Measurements from ENCODE around the gene LIMS4. TPM values are rescaled to one million over a fixed set of nuclear protein-coding genes. Genes with fewer than 3 reads are reported as not detected.
"Not testable (repeated sequence)": the region's sequence is repeated elsewhere in the genome, so short reads cannot be mapped to it uniquely, and the experiment has no call there.

The LIMS4 gene
- total and polyA plus RNA-seq, 2 of the 8 experiments (the other 6 are each of a cell fraction or from before 2014, with no cell fraction given): 0.44 TPM; not detected in 1

- H3K14ac ChIP-seq (ENCODE audit: insufficient read length); H3K79me1 ChIP-seq (ENCODE audit: low read depth, low read length); H2BK15ac ChIP-seq (ENCODE audit: low read length); H3K36me3 ChIP-seq (ENCODE audit: control insufficient read depth in 2 of 4, insufficient read depth in 4 of 4, low read length in 3 of 4); H3K4ac ChIP-seq (replicated peaks; ENCODE audit: insufficient read length, low read depth, low read length); H3K4me2 ChIP-seq (ENCODE audit: insufficient read depth in 1 of 2, low read depth in 2 of 2, low read length in 2 of 2); H4K8ac ChIP-seq (ENCODE audit: extremely low read depth, insufficient read depth, low read length); H3K4me1 ChIP-seq (replicated peaks in 1 of 4; ENCODE audit: control insufficient read depth in 3 of 4, insufficient read depth in 4 of 4, low read length in 3 of 4); H3K23me2 ChIP-seq (ENCODE audit: low read depth, low read length); H3K4me3 ChIP-seq (ENCODE audit: extremely low read depth in 1 of 4, insufficient read depth in 2 of 4, low read depth in 3 of 4, low read length in 4 of 4); POLR2A ChIA-PET (ENCODE audit: partially characterized antibody); H3K56ac ChIP-seq (replicated peaks; ENCODE audit: insufficient read length, low read depth, low read length); H2BK20ac ChIP-seq (ENCODE audit: low read length); H3K79me2 ChIP-seq (ENCODE audit: control insufficient read depth in 1 of 2, insufficient read depth in 2 of 2, low read length in 2 of 2); DNase-seq (ENCODE audit: low read depth in 1 of 2, low spot score in 2 of 2); H2AFZ ChIP-seq (ENCODE audit: low read length); H4K91ac ChIP-seq (replicated peaks; ENCODE audit: insufficient read length, low read length); H3K18ac ChIP-seq (ENCODE audit: extremely low read depth, low read length); H3K27me3 ChIP-seq (replicated peaks in 1 of 4; ENCODE audit: control insufficient read depth in 3 of 4, extremely low read depth in 1 of 4, insufficient read depth in 3 of 4, low read length in 3 of 4); FAIRE-seq; H4K20me1 ChIP-seq (replicated peaks in 1 of 2; ENCODE audit: control insufficient read depth in 1 of 2, insufficient read depth in 2 of 2, low read length in 2 of 2); H2BK12ac ChIP-seq (ENCODE audit: low read depth, low read length); H3K9ac ChIP-seq (replicated peaks in 1 of 4; ENCODE audit: extremely low read depth in 1 of 4, low read depth in 3 of 4, low read length in 3 of 4); H2BK5ac ChIP-seq (ENCODE audit: low read depth, low read length); CTCF ChIA-PET (ENCODE audit: partially characterized antibody); H2BK120ac ChIP-seq (replicated peaks; ENCODE audit: low read depth, low read length); H3K27ac ChIP-seq (ENCODE audit: low read depth, low read length); H3K9me3 ChIP-seq (ENCODE audit: insufficient read depth in 2 of 2, low read depth in 1 of 2, low read length in 1 of 2); H3K23ac ChIP-seq (ENCODE audit: insufficient read length); H2AK5ac ChIP-seq (ENCODE audit: low read depth, low read length); H4K5ac ChIP-seq (ENCODE audit: insufficient read length, low read depth, low read length): not testable (repeated sequence)
- WGBS, 2 experiments (ENCODE audit: extremely low coverage in 1 of 2, insufficient coverage in 1 of 2, insufficient read length in 1 of 2, insufficient replicate concordance in 2 of 2, low coverage in 1 of 2, low lambda C conversion rate in 2 of 2, missing lambda C conversion rate in 1 of 2): no CpG with 5 or more reads among the region's 4 CpGs
These were observed 10.1 kb upstream of the LIMS4 start for GRCh38 chr2:110482697-110483096.

GRCh38 chr2:110481200-110481599 is 8.6 kb upstream of the LIMS4 start:
- H3K23me2 ChIP-seq (ENCODE audit: low read depth, low read length); H3K9ac ChIP-seq (replicated peaks in 1 of 4; ENCODE audit: extremely low read depth in 1 of 4, low read depth in 3 of 4, low read length in 3 of 4); H3K79me2 ChIP-seq (ENCODE audit: control insufficient read depth in 1 of 2, insufficient read depth in 2 of 2, low read length in 2 of 2); H3K9me3 ChIP-seq (ENCODE audit: insufficient read depth in 2 of 2, low read depth in 1 of 2, low read length in 1 of 2); H3K14ac ChIP-seq (ENCODE audit: insufficient read length); H2BK12ac ChIP-seq (ENCODE audit: low read depth, low read length); H3K56ac ChIP-seq (replicated peaks; ENCODE audit: insufficient read length, low read depth, low read length); POLR2A ChIA-PET (ENCODE audit: partially characterized antibody); H3K27ac ChIP-seq (ENCODE audit: low read depth, low read length); H2BK15ac ChIP-seq (ENCODE audit: low read length); H3K18ac ChIP-seq (ENCODE audit: extremely low read depth, low read length); H3K4ac ChIP-seq (replicated peaks; ENCODE audit: insufficient read length, low read depth, low read length); H3K79me1 ChIP-seq (ENCODE audit: low read depth, low read length); CTCF ChIA-PET (ENCODE audit: partially characterized antibody); H2AFZ ChIP-seq (ENCODE audit: low read length); H2BK20ac ChIP-seq (ENCODE audit: low read length); H3K27me3 ChIP-seq (replicated peaks in 1 of 4; ENCODE audit: control insufficient read depth in 3 of 4, extremely low read depth in 1 of 4, insufficient read depth in 3 of 4, low read length in 3 of 4); H4K20me1 ChIP-seq (replicated peaks in 1 of 2; ENCODE audit: control insufficient read depth in 1 of 2, insufficient read depth in 2 of 2, low read length in 2 of 2); DNase-seq (ENCODE audit: low read depth in 1 of 2, low spot score in 2 of 2); H3K4me3 ChIP-seq (ENCODE audit: extremely low read depth in 1 of 4, insufficient read depth in 2 of 4, low read depth in 3 of 4, low read length in 4 of 4); H2BK5ac ChIP-seq (ENCODE audit: low read depth, low read length); H4K8ac ChIP-seq (ENCODE audit: extremely low read depth, insufficient read depth, low read length); H2BK120ac ChIP-seq (replicated peaks; ENCODE audit: low read depth, low read length); H3K23ac ChIP-seq (ENCODE audit: insufficient read length); H2AK5ac ChIP-seq (ENCODE audit: low read depth, low read length); H3K4me2 ChIP-seq (ENCODE audit: insufficient read depth in 1 of 2, low read depth in 2 of 2, low read length in 2 of 2); FAIRE-seq; H3K4me1 ChIP-seq (replicated peaks in 1 of 4; ENCODE audit: control insufficient read depth in 3 of 4, insufficient read depth in 4 of 4, low read length in 3 of 4); H4K5ac ChIP-seq (ENCODE audit: insufficient read length, low read depth, low read length); H3K36me3 ChIP-seq (ENCODE audit: control insufficient read depth in 2 of 4, insufficient read depth in 4 of 4, low read length in 3 of 4); H4K91ac ChIP-seq (replicated peaks; ENCODE audit: insufficient read length, low read length): not testable (repeated sequence)
- no CpG with 5 or more reads among the region's 3 CpGs for WGBS, 2 experiments (ENCODE audit: extremely low coverage in 1 of 2, insufficient coverage in 1 of 2, insufficient read length in 1 of 2, insufficient replicate concordance in 2 of 2, low coverage in 1 of 2, low lambda C conversion rate in 2 of 2, missing lambda C conversion rate in 1 of 2)

All from H1 (cell line).